Common myeloid progenitor, CD34-positive (primary cell): ENCODE measurements around the gene TOP1.

Source experiments
- CTCF ChIA-PET: fragments of 350-600 bp; sonication (Branson Sonifier 250); formaldehyde crosslinking; loops from one replicate; lab custom pipeline; 2021; ENCODE audit warnings: antibody characterized with exemption; lab: Charles Lee
- POLR2A ChIA-PET: fragments of 350-600 bp; sonication (Branson Sonifier 250); formaldehyde crosslinking; loops from one replicate; lab custom pipeline; 2021; ENCODE audit warnings: antibody characterized with exemption; lab: Charles Lee
- DNase-seq, 3 donors: peaks; one replicate each; pipeline versions ENCODE4 v3.0.0 to v3.0.0-alpha.2; 2013
- H3K27ac ChIP-seq, 2 experiments: 1 replicate in 1 of 2; 2 replicates in 1 of 2; pipeline ENCODE4 v1.7.0; 2013; ENCODE audit warnings: inconsistent platforms in 2 of 2, low read length in 2 of 2, mild to moderate bottlenecking in 2 of 2, low read depth in 1 of 2, moderate library complexity in 1 of 2; ENCODE audit not compliant: severe bottlenecking in 2 of 2, insufficient read depth in 1 of 2, poor library complexity in 1 of 2
- H3K27me3 ChIP-seq, 5 experiments: replicated peaks in 2 of 5; 1 replicate in 3 of 5; 2 replicates in 2 of 5; pipeline versions ENCODE4 v1.6.1 to v1.7.0; 2013; ENCODE audit warnings: low read length in 4 of 5, mild to moderate bottlenecking in 2 of 5, moderate library complexity in 2 of 5, inconsistent platforms in 1 of 5; ENCODE audit not compliant: insufficient read depth in 5 of 5, control insufficient read depth in 4 of 5
- H3K36me3 ChIP-seq, 4 experiments: 1 replicate in 2 of 4; 2 replicates in 2 of 4; pipeline versions ENCODE4 v1.6.1 to v1.7.0; 2013; ENCODE audit warnings: low read length in 3 of 4, control low read depth in 1 of 4, mild to moderate bottlenecking in 1 of 4; ENCODE audit not compliant: control insufficient read depth in 4 of 4, insufficient read depth in 4 of 4
- H3K4me1 ChIP-seq, 4 experiments: 1 replicate in 3 of 4; 2 replicates in 1 of 4; pipeline versions ENCODE4 v1.6.1 to v1.7.1; 2013; ENCODE audit warnings: low read length in 3 of 4, mild to moderate bottlenecking in 3 of 4, control low read depth in 1 of 4, inconsistent platforms in 1 of 4, moderate library complexity in 1 of 4; ENCODE audit not compliant: control insufficient read depth in 4 of 4, insufficient read depth in 4 of 4; ENCODE audit errors: control extremely low read depth in 1 of 4
- H3K4me3 ChIP-seq, 7 experiments: 1 replicate in 4 of 7; 2 replicates in 3 of 7; pipeline versions ENCODE4 v1.5.1 to v1.7.0; 2013; ENCODE audit warnings: mild to moderate bottlenecking in 7 of 7, low read length in 6 of 7, moderate library complexity in 6 of 7, inconsistent platforms in 2 of 7, low read depth in 2 of 7, control low read depth in 1 of 7; ENCODE audit not compliant: insufficient read depth in 4 of 7, control insufficient read depth in 1 of 7; ENCODE audit errors: extremely low read depth in 1 of 7
- H3K9me3 ChIP-seq, 5 experiments: 1 replicate in 4 of 5; 2 replicates in 1 of 5; pipeline versions ENCODE4 v1.6.1 to v1.7.1; 2013; ENCODE audit warnings: low read length in 4 of 5, mild to moderate bottlenecking in 2 of 5, inconsistent platforms in 1 of 5, low read depth in 1 of 5, moderate library complexity in 1 of 5; ENCODE audit not compliant: control insufficient read depth in 4 of 5, insufficient read depth in 2 of 5; ENCODE audit errors: control extremely low read depth in 1 of 5
- WGBS: methylation state at CpG from one replicate; pipeline ENCODE4 v1.1.5; 2013; ENCODE audit not compliant: insufficient coverage; 5-methylcytosine and 5-hydroxymethylcytosine counted together

Gene TOP1

DNA sequence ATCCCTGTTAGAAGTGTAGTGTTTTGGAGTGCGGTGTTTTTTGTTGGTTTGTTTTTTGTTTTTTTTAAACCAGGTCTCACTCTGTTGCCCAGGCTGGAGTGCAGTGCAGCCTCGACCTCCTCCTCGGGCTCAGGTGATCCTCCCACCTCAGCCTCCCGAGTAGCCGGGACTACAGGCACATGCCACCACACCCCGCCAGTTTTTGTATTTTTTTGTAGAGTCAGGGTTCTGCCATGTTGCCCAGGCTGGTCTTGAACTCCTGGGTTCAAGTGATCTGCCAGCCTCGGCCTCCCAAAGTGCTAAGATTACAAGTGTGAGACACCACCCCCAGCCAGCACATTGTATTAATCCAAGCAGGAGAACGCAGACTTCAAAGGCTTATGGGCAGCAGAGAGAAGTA is 1.3 kb upstream of the TOP1 start:
- Histone ChIP-seq H3K4me1 (peaks cover 18 to 38% (median 30%) of the 10 kb centered on the region in 4 experiments), H3K27me3 (no peaks in the 10 kb centered on the region), H3K27ac (no peak overlapping the region), H3K36me3 (peaks cover 0 to 3% (median under 1%) of the 10 kb centered on the region in 4 experiments), H3K4me3 (peak overlapping the region in 2 of 7 experiments; percentile 90 to 95), H3K9me3 (no peaks in the 10 kb centered on the region)
- CTCF ChIA-PET, result interaction anchor here (1.2 to 1.5 kb wide), 2 partner anchors 19 to 37 kb away, joined by 5 to 6 read pairs; no protein-coding TSS in a partner anchor
- POLR2A ChIA-PET, result no interaction called here
- WGBS, result 94% methylated on average over 7 of the region's 8 CpGs
- DNase-seq, result no peak

DNA sequence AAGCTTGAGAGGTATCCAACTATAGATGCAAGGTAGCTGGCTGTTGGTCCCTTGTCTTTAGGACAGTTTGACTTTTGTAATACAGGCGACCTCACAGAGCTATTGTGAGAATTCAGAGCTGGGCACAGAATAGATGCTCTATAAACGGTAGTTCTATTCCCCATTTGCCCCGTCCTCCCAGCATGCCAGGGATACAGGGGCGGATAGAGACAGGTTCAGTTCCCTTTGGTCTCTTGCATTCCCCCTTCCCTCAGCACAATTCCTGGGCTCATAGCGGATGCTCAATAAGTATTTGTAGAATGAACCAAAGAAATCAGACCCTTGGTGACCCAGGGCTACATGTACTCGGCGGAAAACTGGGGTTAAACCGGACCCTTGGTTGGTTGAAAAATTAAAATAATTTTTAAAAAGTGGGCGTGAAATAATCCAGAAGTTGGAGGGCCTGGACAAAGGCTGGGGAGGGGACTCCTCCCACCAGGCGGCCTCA is 707 bp upstream of the TOP1 start:
- whole genome bisulfite sequencing, result 26% methylated on average over 9 of the region's 10 CpGs
- Histone ChIP-seq H3K27me3 (no peaks in the 10 kb centered on the region), H3K36me3 (peaks cover 0 to 4% (median under 1%) of the 10 kb centered on the region in 4 experiments), H3K9me3 (no peaks in the 10 kb centered on the region), H3K4me1 (peaks cover 24 to 43% (median 34%) of the 10 kb centered on the region in 4 experiments), H3K4me3 (peak overlapping the region in 6 of 7 experiments; percentile 25 to 95 (median 84)), H3K27ac (peak overlapping the region; percentile 29 to 77)
- CTCF ChIA-PET, result interaction anchor here (1.0 to 1.5 kb wide), 3 partner anchors 10 to 37 kb away, joined by 3 to 6 read pairs (median 5); no protein-coding TSS in a partner anchor
- DNase-seq, result no peak
- POLR2A ChIA-PET, result no interaction called here

DNA sequence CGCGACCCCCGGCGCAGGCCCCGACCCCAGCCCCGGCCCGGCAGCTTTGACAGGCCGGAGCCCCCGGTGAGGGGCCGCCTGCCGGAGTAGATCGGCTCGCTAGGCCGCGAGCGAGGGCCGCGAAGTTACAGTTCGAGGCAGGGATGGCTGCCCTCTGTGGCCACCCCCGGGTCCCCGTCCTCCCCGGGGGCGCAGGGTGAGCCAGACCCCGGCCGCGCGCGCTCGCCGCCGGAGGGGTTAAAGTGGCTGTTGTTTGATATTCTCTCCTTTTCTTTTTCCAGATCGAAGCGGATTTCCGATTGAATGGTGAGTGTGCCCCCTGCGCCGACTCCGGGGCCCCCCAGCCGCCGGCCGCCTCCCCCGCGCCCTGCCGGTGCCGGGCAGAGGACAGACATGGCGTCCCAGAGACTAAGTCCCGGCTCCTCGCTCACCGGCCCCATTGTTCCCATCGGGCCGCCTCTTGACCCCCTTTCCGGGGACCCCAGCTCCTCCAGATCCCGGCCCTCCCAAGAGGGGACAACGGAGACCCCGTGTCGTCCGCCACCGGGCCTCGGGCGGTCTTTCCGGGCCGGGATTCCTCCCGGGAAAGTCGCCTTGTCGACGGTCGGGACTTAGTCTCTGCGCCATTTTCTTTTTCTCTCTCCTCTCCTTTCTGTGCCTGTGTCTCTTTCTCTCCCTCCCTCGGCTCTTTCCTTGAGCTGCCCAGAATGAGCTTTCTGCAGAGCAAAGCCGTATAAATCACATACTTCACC is 704 bp downstream of the TOP1 start:
- H3K36me3 ChIP-seq, result peaks cover 0 to 4% (median 2%) of the 10 kb centered on the region in 4 experiments
- H3K4me3 ChIP-seq, result peak overlapping the region; percentile 77 to 95 (median 89)
- H3K27ac ChIP-seq, result peak overlapping the region; percentile 95 to 98
- no peaks in the 10 kb centered on the region for H3K9me3 ChIP-seq
- ChIA-PET CTCF (interaction anchor here (1.6 to 4.2 kb wide), 3 partner anchors 8 to 38 kb away, joined by 3 to 21 read pairs (median 14); no protein-coding TSS in a partner anchor), POLR2A (no interaction called here)
- peaks cover 25 to 52% (median 35%) of the 10 kb centered on the region in 4 experiments for H3K4me1 ChIP-seq
- WGBS, result 0% methylated on average over 55 of the region's 69 CpGs
- H3K27me3 ChIP-seq, result no peaks in the 10 kb centered on the region
- DNase-seq, result peak in 2 of 3 donors; percentile 17 to 34

DNA sequence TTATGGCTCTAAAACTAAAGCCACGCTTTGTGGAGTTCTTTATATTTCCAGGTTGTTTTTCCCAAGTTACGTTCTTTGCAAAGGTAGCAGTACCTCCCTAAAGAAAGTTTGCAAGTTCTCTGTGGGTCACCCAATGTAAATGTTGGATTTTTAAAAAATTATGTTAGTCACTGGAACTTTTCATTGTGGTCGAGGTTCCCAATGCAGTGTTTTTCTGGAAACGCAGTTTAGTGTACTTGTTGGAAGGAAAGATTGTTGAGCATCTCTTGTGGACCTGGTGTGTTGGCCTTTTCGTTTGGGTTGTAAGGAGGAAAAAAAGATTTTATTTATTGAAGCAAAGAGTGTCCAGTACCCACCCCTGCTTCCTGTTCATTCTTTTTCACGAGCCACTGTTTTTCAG is 1.4 kb downstream of the TOP1 start:
- DNase-seq, result no peak
- CTCF ChIA-PET, result interaction anchor here (1.6 to 4.2 kb wide), 3 partner anchors 9 to 39 kb away, joined by 3 to 21 read pairs (median 14); no protein-coding TSS in a partner anchor
- Histone ChIP-seq H3K4me1 (peaks cover 25 to 52% (median 35%) of the 10 kb centered on the region in 4 experiments), H3K9me3 (no peaks in the 10 kb centered on the region), H3K27me3 (no peaks in the 10 kb centered on the region), H3K27ac (peak overlapping the region; percentile 95 to 98), H3K36me3 (peaks cover 0 to 4% (median 2%) of the 10 kb centered on the region in 4 experiments), H3K4me3 (peak overlapping the region in 6 of 7 experiments; percentile 77 to 95 (median 90))
- POLR2A ChIA-PET, result no interaction called here
- WGBS, result 41% methylated on average over 5 of the region's 6 CpGs

DNA sequence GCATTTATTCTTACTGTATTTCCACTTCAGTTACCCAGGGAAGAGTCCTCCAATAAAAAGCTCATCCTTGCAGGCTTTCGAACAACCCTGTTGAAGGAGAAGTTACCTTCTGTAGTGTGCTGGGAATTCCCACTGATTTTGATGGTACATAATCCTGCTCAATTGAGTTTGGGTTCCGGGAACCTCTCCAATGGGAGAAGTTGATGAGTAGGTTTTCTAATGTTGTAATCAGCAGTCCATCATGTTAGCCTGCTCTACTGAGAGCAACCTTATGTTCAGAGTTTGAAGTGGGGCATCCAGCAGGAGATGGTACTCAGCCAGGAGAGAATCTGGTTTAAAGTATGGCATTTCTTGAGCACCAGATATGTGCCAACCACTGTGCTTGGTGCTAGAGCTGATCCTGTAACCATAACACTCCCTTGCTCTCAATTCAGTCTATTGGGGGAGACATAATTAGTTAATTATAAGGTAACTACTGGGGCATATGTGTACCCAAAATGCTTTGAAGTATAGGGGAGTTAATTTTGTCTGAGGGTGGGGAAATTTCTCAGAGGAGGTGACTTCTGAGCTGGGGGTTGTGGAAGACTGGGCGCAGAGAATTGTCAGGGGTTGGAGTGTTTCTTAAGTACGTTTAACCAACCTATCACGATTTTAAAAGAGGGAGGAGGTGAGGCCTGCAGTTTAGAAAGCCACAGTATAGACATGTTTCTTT is 2.1 kb downstream of the TOP1 start:
- CTCF ChIA-PET, result interaction anchor here (1.5 to 4.2 kb wide), 6 partner anchors 10 to 44 kb away, joined by 3 to 21 read pairs (median 7); no protein-coding TSS in a partner anchor
- Histone ChIP-seq H3K27ac (peak overlapping the region in 1 of 2 experiments; percentile 98), H3K4me3 (peak overlapping the region in 6 of 7 experiments; percentile 77 to 95 (median 90)), H3K9me3 (no peaks in the 10 kb centered on the region), H3K27me3 (no peaks in the 10 kb centered on the region), H3K4me1 (peaks cover 25 to 52% (median 35%) of the 10 kb centered on the region in 4 experiments), H3K36me3 (peaks cover 0 to 10% (median 3%) of the 10 kb centered on the region in 4 experiments)
- 91% methylated on average over 5 of the region's 5 CpGs for WGBS
- POLR2A ChIA-PET, result no interaction called here
- DNase-seq, result no peak

DNA sequence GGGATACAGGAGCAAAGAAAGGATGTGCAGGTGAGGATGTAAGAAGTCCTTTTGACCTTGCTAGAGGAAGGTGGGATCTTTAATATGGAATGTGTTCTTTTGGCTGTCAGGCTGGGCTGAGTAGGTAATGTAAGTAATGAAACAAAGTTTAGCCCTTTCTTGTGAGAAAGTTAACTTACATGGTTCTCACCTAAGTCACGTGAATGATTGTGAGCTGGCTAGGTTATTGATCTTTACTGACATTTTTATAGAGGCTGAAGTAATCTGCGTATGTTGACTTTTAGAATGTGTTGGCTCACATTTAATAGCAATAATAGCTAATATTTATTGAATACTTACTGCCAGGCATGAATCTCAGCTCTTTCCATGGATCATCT is 2.6 kb downstream of the TOP1 start:
- WGBS, result 100% methylated on average over 1 of the region's 2 CpGs
- POLR2A ChIA-PET, result no interaction called here
- no peak for DNase-seq
- Histone ChIP-seq H3K27ac (peak overlapping the region in 1 of 2 experiments; percentile 7), H3K4me3 (peak overlapping the region in 4 of 7 experiments; percentile 79 to 93 (median 90)), H3K9me3 (no peaks in the 10 kb centered on the region), H3K27me3 (no peaks in the 10 kb centered on the region), H3K4me1 (peaks cover 25 to 52% (median 35%) of the 10 kb centered on the region in 4 experiments), H3K36me3 (peaks cover 0 to 16% (median 5%) of the 10 kb centered on the region in 4 experiments)
- CTCF ChIA-PET, result interaction anchor here (1.1 to 4.2 kb wide), 7 partner anchors 10 to 44 kb away, joined by 3 to 21 read pairs (median 5); no protein-coding TSS in a partner anchor
